H1 (cell line): ENCODE measurements around the gene LAMA3. TPM values are rescaled to one million over a fixed set of nuclear protein-coding genes. Genes with fewer than 3 reads are reported as not detected.

Experiments used
- ASH2L ChIP-seq: fragments of 200-600, 300-600 bp; sonication (generic); IDR thresholded peaks from one replicate; pipeline ENCODE4 v1.7.1; 2017; ENCODE audit warnings: low read length
- CHD1 ChIP-seq: IDR thresholded peaks from 2 replicates; pipeline ENCODE4 v1.6.1; 2012; ENCODE audit warnings: low read depth, low read length, improper control_type of control experiment
- CREB1 ChIP-seq: IDR thresholded peaks from 2 replicates; pipeline ENCODE4 v1.6.1; 2012; ENCODE audit warnings: inconsistent platforms
- CTBP2 ChIP-seq: IDR thresholded peaks from 2 replicates; pipeline ENCODE4 v1.7.0; 2011; ENCODE audit warnings: borderline replicate concordance, mild to moderate bottlenecking, moderate library complexity, mixed read lengths, low read length; ENCODE audit not compliant: insufficient read depth, insufficient read length
- EZH2 ChIP-seq: fragments of 200-600 bp; sonication (generic); IDR thresholded peaks from 2 replicates; pipeline ENCODE4 v1.7.1; 2012; ENCODE audit warnings: low read depth, mild to moderate bottlenecking, moderate library complexity, low read length, inconsistent platforms; ENCODE audit not compliant: severe bottlenecking
- GABPA ChIP-seq: IDR thresholded peaks from 2 replicates; pipeline ENCODE4 v1.6.1; 2011; ENCODE audit warnings: mild to moderate bottlenecking, low read length, moderate library complexity, borderline replicate concordance; ENCODE audit not compliant: insufficient read depth
- JUN ChIP-seq: IDR thresholded peaks from 2 replicates; pipeline ENCODE4 v1.6.1; 2011; ENCODE audit warnings: low read depth, mild to moderate bottlenecking, improper control_type of control experiment, low read length
- NANOG ChIP-seq: IDR thresholded peaks from 2 replicates; pipeline ENCODE4 v1.6.1; 2011; ENCODE audit warnings: low read length, low read depth, mild to moderate bottlenecking, inconsistent platforms; ENCODE audit not compliant: insufficient read depth, poor library complexity, severe bottlenecking
- RBBP5 ChIP-seq: IDR thresholded peaks from 2 replicates; pipeline ENCODE4 v1.7.1; 2012; ENCODE audit warnings: low read depth, mild to moderate bottlenecking, inconsistent platforms, low read length, moderate library complexity, borderline replicate concordance
- SUZ12 ChIP-seq: fragments of 200-600 bp; sonication (generic); IDR thresholded peaks from 2 replicates; pipeline ENCODE4 v1.6.1; 2012; ENCODE audit warnings: mild to moderate bottlenecking, inconsistent platforms, low read length, moderate library complexity, mixed read lengths
- TAF7 ChIP-seq: optimal IDR thresholded peaks from 2 replicates; pipeline ENCODE3; 2011; ENCODE audit warnings: low read depth, mild to moderate bottlenecking, inconsistent platforms, low read length, moderate library complexity, borderline replicate concordance
- polyA plus RNA-seq, 7 experiments: library from polyadenylated mRNA; depleted of rRNA in 3 of 7; stranded (reverse) in 5 of 7; unstranded in 2 of 7; fragments of >200 nt in 5 of 7; fragments of 200-250 nt in 2 of 7; gene quantifications; 1 replicate in 5 of 7; 2 replicates in 1 of 7; 4 replicates in 1 of 7; pipeline versions ENCODE4 v1.2.1 to v1.2.3, GENCODE V29; 2011 to 2013; ENCODE audit warnings: missing spikeins in 2 of 7, mixed read lengths in 2 of 7
- total RNA-seq: library from RNA; stranded (reverse); fragmentation: NEBNext Ultra II Directional; extraction: Animal tissue kit (Norgen Biotek cat#: 25700); gene quantifications from 2 replicates; pipeline ENCODE4 v1.2.1, GENCODE V29; 2021
- TF ChIP-seq, protein P1 (sequence below): fragments of 300-600 bp; sonication (generic); IDR thresholded peaks from 2 replicates; pipeline ENCODE4 v1.7.1; 2012; ENCODE audit warnings: low read length, moderate library complexity, mild to moderate bottlenecking, inconsistent platforms; ENCODE audit not compliant: insufficient replicate concordance

Gene LAMA3
- total and polyA plus RNA-seq, 2 of the 8 experiments (the other 6 are each of a cell fraction or from before 2014, with no cell fraction given) = 0.76 to 5.0 TPM

DNA sequence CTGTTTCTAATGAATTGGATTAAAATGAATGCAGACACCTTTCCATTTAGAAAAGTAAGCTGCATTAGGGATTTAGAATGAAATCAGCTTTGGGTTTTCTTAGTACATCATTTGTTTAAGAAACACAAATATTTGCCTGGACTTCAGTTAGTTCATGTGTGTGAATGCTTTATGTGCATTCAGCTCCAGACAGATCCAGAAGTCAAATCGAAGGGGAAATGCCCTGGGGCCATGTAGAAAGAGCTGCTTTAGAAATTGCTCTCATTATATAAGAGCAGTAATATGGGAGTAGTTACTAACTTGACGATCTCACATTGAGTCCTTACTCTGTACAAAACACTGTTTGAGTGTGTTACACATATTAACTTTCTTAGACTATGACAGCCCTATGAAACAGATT is 237.3 kb downstream of the LAMA3 start (continued):
- TF ChIP-seq, protein P1, sequence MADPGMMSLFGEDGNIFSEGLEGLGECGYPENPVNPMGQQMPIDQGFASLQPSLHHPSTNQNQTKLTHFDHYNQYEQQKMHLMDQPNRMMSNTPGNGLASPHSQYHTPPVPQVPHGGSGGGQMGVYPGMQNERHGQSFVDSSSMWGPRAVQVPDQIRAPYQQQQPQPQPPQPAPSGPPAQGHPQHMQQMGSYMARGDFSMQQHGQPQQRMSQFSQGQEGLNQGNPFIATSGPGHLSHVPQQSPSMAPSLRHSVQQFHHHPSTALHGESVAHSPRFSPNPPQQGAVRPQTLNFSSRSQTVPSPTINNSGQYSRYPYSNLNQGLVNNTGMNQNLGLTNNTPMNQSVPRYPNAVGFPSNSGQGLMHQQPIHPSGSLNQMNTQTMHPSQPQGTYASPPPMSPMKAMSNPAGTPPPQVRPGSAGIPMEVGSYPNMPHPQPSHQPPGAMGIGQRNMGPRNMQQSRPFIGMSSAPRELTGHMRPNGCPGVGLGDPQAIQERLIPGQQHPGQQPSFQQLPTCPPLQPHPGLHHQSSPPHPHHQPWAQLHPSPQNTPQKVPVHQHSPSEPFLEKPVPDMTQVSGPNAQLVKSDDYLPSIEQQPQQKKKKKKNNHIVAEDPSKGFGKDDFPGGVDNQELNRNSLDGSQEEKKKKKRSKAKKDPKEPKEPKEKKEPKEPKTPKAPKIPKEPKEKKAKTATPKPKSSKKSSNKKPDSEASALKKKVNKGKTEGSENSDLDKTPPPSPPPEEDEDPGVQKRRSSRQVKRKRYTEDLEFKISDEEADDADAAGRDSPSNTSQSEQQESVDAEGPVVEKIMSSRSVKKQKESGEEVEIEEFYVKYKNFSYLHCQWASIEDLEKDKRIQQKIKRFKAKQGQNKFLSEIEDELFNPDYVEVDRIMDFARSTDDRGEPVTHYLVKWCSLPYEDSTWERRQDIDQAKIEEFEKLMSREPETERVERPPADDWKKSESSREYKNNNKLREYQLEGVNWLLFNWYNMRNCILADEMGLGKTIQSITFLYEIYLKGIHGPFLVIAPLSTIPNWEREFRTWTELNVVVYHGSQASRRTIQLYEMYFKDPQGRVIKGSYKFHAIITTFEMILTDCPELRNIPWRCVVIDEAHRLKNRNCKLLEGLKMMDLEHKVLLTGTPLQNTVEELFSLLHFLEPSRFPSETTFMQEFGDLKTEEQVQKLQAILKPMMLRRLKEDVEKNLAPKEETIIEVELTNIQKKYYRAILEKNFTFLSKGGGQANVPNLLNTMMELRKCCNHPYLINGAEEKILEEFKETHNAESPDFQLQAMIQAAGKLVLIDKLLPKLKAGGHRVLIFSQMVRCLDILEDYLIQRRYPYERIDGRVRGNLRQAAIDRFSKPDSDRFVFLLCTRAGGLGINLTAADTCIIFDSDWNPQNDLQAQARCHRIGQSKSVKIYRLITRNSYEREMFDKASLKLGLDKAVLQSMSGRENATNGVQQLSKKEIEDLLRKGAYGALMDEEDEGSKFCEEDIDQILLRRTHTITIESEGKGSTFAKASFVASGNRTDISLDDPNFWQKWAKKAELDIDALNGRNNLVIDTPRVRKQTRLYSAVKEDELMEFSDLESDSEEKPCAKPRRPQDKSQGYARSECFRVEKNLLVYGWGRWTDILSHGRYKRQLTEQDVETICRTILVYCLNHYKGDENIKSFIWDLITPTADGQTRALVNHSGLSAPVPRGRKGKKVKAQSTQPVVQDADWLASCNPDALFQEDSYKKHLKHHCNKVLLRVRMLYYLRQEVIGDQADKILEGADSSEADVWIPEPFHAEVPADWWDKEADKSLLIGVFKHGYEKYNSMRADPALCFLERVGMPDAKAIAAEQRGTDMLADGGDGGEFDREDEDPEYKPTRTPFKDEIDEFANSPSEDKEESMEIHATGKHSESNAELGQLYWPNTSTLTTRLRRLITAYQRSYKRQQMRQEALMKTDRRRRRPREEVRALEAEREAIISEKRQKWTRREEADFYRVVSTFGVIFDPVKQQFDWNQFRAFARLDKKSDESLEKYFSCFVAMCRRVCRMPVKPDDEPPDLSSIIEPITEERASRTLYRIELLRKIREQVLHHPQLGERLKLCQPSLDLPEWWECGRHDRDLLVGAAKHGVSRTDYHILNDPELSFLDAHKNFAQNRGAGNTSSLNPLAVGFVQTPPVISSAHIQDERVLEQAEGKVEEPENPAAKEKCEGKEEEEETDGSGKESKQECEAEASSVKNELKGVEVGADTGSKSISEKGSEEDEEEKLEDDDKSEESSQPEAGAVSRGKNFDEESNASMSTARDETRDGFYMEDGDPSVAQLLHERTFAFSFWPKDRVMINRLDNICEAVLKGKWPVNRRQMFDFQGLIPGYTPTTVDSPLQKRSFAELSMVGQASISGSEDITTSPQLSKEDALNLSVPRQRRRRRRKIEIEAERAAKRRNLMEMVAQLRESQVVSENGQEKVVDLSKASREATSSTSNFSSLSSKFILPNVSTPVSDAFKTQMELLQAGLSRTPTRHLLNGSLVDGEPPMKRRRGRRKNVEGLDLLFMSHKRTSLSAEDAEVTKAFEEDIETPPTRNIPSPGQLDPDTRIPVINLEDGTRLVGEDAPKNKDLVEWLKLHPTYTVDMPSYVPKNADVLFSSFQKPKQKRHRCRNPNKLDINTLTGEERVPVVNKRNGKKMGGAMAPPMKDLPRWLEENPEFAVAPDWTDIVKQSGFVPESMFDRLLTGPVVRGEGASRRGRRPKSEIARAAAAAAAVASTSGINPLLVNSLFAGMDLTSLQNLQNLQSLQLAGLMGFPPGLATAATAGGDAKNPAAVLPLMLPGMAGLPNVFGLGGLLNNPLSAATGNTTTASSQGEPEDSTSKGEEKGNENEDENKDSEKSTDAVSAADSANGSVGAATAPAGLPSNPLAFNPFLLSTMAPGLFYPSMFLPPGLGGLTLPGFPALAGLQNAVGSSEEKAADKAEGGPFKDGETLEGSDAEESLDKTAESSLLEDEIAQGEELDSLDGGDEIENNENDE = no peak
- TF ChIP-seq RBBP5 = no peak
- no peak for TF ChIP-seq GABPA
- TF ChIP-seq ASH2L = no peak
- no peak for TF ChIP-seq EZH2
- no peak for TF ChIP-seq CHD1
- no peak for TF ChIP-seq NANOG
- no peak for TF ChIP-seq CREB1
- no peak for TF ChIP-seq SUZ12
- TF ChIP-seq TAF7 = no peak
- TF ChIP-seq JUN = no peak
- no peak for TF ChIP-seq CTBP2
